Trophoblast cell (in vitro differentiated cells and primary cell): ENCODE data around the gene SELENOM.
"Not testable (repeated sequence)": the region's sequence is repeated elsewhere in the genome, so short reads cannot be mapped to it uniquely, and the experiment has no call there.

ENCODE experiments used
- DNase-seq, 2 donors: peaks; one replicate each; pipeline ENCODE4 v3.0.0-alpha.2; 2016
- H2AFZ ChIP-seq: 2 replicates; pipeline ENCODE4 v1.6.1; 2013; ENCODE audit warnings: low read length, moderate library complexity, mild to moderate bottlenecking; ENCODE audit not compliant: insufficient read depth, poor library complexity
- H2AK5ac ChIP-seq: 2 replicates; pipeline ENCODE4 v1.6.1; 2013; ENCODE audit warnings: mild to moderate bottlenecking, low read length
- H2BK120ac ChIP-seq: 2 replicates; pipeline ENCODE4 v1.6.1; 2013; ENCODE audit warnings: low read length, mild to moderate bottlenecking, moderate library complexity; ENCODE audit not compliant: insufficient read depth, poor library complexity
- H2BK12ac ChIP-seq: 2 replicates; pipeline ENCODE4 v1.6.1; 2013; ENCODE audit warnings: mild to moderate bottlenecking, low read length, moderate library complexity
- H2BK5ac ChIP-seq: 2 replicates; pipeline ENCODE4 v1.6.1; 2013; ENCODE audit warnings: low read length, low read depth, moderate library complexity, mild to moderate bottlenecking; ENCODE audit not compliant: poor library complexity
- H3K14ac ChIP-seq: 2 replicates; pipeline ENCODE4 v1.6.1; 2013; ENCODE audit warnings: mild to moderate bottlenecking, low read length
- H3K18ac ChIP-seq: 2 replicates; pipeline ENCODE4 v1.6.1; 2013; ENCODE audit warnings: mild to moderate bottlenecking, low read length
- H3K23ac ChIP-seq: 2 replicates; pipeline ENCODE4 v1.6.1; 2013; ENCODE audit warnings: low read length
- H3K27ac ChIP-seq: 2 replicates; pipeline ENCODE4 v1.5.1; 2013; ENCODE audit warnings: low read depth, mild to moderate bottlenecking, inconsistent platforms, low read length, moderate library complexity
- H3K27me3 ChIP-seq: 2 replicates; pipeline ENCODE4 v1.6.1; 2013; ENCODE audit warnings: inconsistent platforms, mild to moderate bottlenecking, low read length, moderate library complexity; ENCODE audit not compliant: insufficient read depth
- H3K36me3 ChIP-seq, 2 experiments: 1 replicate in 1 of 2; 2 replicates in 1 of 2; pipeline ENCODE4 v1.6.1; 2013; ENCODE audit warnings: low read length in 2 of 2, mild to moderate bottlenecking in 2 of 2, moderate library complexity in 1 of 2; ENCODE audit not compliant: insufficient read depth in 2 of 2, control insufficient read depth in 1 of 2
- H3K4ac ChIP-seq: 2 replicates; pipeline ENCODE4 v1.6.1; 2013; ENCODE audit warnings: low read depth, mild to moderate bottlenecking, low read length, moderate library complexity
- H3K4me1 ChIP-seq, 2 experiments: 1 replicate in 1 of 2; 2 replicates in 1 of 2; pipeline ENCODE4 v1.6.1; 2013; ENCODE audit warnings: low read length in 2 of 2, mild to moderate bottlenecking in 2 of 2, moderate library complexity in 1 of 2; ENCODE audit not compliant: insufficient read depth in 2 of 2, control insufficient read depth in 1 of 2
- H3K4me2 ChIP-seq: 2 replicates; pipeline ENCODE4 v1.6.1; 2013; ENCODE audit warnings: inconsistent platforms, mild to moderate bottlenecking, low read length, moderate library complexity
- H3K4me3 ChIP-seq: 2 replicates; pipeline ENCODE4 v1.5.1; 2013; ENCODE audit warnings: mild to moderate bottlenecking, low read depth, low read length, inconsistent platforms
- H3K79me1 ChIP-seq: one replicate; pipeline ENCODE4 v1.6.1; 2013; ENCODE audit warnings: low read length
- H3K79me2 ChIP-seq: 2 replicates; pipeline ENCODE4 v1.6.1; 2013; ENCODE audit warnings: low read length, mild to moderate bottlenecking; ENCODE audit not compliant: control insufficient read depth, insufficient read depth, poor library complexity
- H3K9ac ChIP-seq: 2 replicates; pipeline ENCODE4 v1.6.1; 2013; ENCODE audit warnings: mild to moderate bottlenecking, low read length
- H3K9me3 ChIP-seq: 2 replicates; pipeline ENCODE4 v1.6.1; 2013; ENCODE audit warnings: low read depth, mild to moderate bottlenecking, control low read depth, inconsistent platforms, low read length; ENCODE audit not compliant: insufficient read depth
- H4K12ac ChIP-seq: 2 replicates; pipeline ENCODE4 v1.6.1; 2013; ENCODE audit warnings: low read depth, mild to moderate bottlenecking, low read length, moderate library complexity
- H4K8ac ChIP-seq: 2 replicates; pipeline ENCODE4 v1.6.1; 2013; ENCODE audit warnings: low read depth, mild to moderate bottlenecking, low read length, moderate library complexity
- H4K91ac ChIP-seq: one replicate; pipeline ENCODE4 v1.6.1; 2013; ENCODE audit warnings: low read depth, mild to moderate bottlenecking, low read length, moderate library complexity
- WGBS: extraction: QIAGEN DNeasy Blood & Tissue Kit; methylation state at CpG from one replicate; pipeline ENCODE4 v1.1.7; 2013; ENCODE audit warnings: missing lambda C conversion rate; ENCODE audit not compliant: insufficient read length, insufficient coverage; ENCODE audit errors: extremely low coverage; 5-methylcytosine and 5-hydroxymethylcytosine counted together

The SELENOM gene

DNA sequence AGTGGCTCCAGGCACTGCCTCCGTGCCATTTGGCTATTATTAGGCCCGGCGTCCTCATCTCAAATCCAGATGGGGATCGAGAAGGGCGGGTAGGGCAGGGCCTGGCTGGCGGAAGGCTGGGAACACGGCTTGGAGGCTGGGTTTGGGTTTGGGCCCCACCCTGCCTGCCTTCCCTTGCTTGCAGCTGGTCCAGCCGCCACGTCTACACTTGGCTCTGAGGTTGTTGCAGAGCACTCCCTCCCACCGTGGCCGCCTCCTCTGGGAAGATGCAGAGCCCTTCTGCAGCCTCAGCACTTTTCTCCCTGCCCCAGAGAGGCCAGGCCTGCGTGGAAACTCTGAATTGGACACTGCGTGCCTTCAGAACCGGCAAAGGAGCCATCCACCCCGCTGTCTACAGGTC is 31.4 kb downstream of the SELENOM start:
- Histone ChIP-seq H3K27me3 (no peaks in the 10 kb centered on the region), H2AFZ (no peak overlapping the region), H3K27ac (no peak overlapping the region), H2AK5ac (no peak overlapping the region), H3K4me1 (peaks cover 4 to 5% of the 10 kb centered on the region in 2 experiments), H3K23ac (no peak overlapping the region), H3K79me2 (peaks cover 2% of the 10 kb centered on the region), H4K12ac (no peak overlapping the region), H2BK5ac (no peak overlapping the region), H3K9ac (no peak overlapping the region), H3K9me3 (no peaks in the 10 kb centered on the region), H2BK120ac (no peak overlapping the region), H3K4ac (no peak overlapping the region), H3K4me2 (no peak overlapping the region), H2BK12ac (no peak overlapping the region), H3K18ac (no peak overlapping the region), H3K14ac (no peak overlapping the region), H4K8ac (no peak overlapping the region), H3K4me3 (no peak overlapping the region), H4K91ac (no peak overlapping the region), H3K79me1 (peaks cover 3% of the 10 kb centered on the region), H3K36me3 (no peaks in the 10 kb centered on the region)
- no CpG with 5 or more reads among the region's 15 CpGs for WGBS
- DNase-seq: no peak

- H2BK12ac ChIP-seq, H3K36me3 ChIP-seq, H4K12ac ChIP-seq, H2AK5ac ChIP-seq, H3K27ac ChIP-seq, H3K4me2 ChIP-seq, H3K79me2 ChIP-seq, H3K4me3 ChIP-seq, DNase-seq, H3K4me1 ChIP-seq, H4K91ac ChIP-seq, H2AFZ ChIP-seq, H2BK5ac ChIP-seq, H3K27me3 ChIP-seq, H3K18ac ChIP-seq, H3K14ac ChIP-seq, H3K4ac ChIP-seq, H3K23ac ChIP-seq, H3K9ac ChIP-seq, H4K8ac ChIP-seq, H3K79me1 ChIP-seq, H3K9me3 ChIP-seq, H2BK120ac ChIP-seq: not testable (repeated sequence)
- WGBS: no CpG with 5 or more reads among the region's 5 CpGs
These were observed 33.7 kb downstream of the SELENOM start for GRCh38 chr22:31073545-31074145.

DNA sequence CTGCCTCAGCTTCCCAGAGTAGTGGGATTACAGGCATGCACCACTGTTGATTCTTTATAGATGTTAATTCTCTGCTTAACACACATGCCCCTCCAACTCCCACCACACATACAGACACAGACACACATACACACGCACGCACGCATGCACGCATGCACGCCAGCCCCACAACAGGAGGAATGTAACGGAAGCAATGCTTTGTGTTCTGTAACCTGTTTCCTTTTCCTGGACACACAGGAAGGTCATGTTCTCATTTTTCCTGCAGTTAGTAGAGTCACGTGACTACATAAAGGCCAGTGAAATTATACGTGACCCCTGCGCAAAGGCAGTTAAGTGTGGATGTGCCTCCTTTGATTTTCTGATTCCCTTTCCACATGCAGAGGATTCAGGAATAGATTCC is 34.2 kb downstream of the SELENOM start:
- not testable (repeated sequence) for H3K14ac ChIP-seq, H3K9ac ChIP-seq, H4K91ac ChIP-seq, H3K36me3 ChIP-seq, H3K4me1 ChIP-seq, H2BK12ac ChIP-seq, H3K79me1 ChIP-seq, H2BK5ac ChIP-seq, H3K4ac ChIP-seq, H3K9me3 ChIP-seq, H3K27me3 ChIP-seq, H4K8ac ChIP-seq, H4K12ac ChIP-seq, H3K4me3 ChIP-seq, H3K4me2 ChIP-seq, H3K23ac ChIP-seq, H2AK5ac ChIP-seq, H3K27ac ChIP-seq, H3K79me2 ChIP-seq, H3K18ac ChIP-seq, H2AFZ ChIP-seq, DNase-seq, H2BK120ac ChIP-seq
- WGBS: no CpG with 5 or more reads among the region's 9 CpGs

DNA sequence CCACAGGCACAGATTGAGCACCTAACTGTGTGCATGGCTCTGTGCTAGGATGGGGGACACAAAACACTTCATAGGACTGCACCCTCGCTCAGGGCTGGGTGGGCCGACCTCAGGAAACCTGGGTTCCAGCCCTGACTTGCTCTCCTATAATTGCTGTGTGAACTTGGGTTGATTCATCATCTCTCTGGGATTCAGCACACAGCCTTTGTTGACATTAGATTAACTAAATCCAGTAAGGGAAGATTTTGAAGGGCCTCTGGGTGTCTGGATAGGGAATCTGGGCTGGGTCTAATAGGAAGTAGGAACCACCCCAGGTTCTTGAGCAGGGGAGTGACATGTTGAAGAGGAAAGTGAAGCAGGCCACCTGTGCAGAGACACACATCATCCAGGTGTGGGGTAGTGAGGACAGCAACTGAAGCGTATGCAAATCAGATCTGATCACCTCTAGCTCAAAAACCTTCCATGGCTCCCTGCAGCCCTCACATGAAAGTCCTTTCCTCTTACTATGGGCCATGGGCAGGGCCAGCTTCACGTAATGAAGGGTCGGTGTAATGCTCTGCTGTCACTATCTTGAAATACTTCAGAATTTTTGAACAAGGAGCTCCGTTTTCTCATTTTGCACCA is 37.6 kb downstream of the SELENOM start:
- H3K23ac ChIP-seq, H2BK120ac ChIP-seq, H2BK5ac ChIP-seq, H2AFZ ChIP-seq, H3K14ac ChIP-seq, H2AK5ac ChIP-seq, H3K27ac ChIP-seq, H3K4ac ChIP-seq, H3K27me3 ChIP-seq, H3K79me2 ChIP-seq, H3K9me3 ChIP-seq, H3K18ac ChIP-seq, H4K8ac ChIP-seq, H3K36me3 ChIP-seq, H3K79me1 ChIP-seq, H3K9ac ChIP-seq, DNase-seq, H4K91ac ChIP-seq, H3K4me1 ChIP-seq, H3K4me3 ChIP-seq, H2BK12ac ChIP-seq, H3K4me2 ChIP-seq, H4K12ac ChIP-seq: not testable (repeated sequence)
- WGBS: no CpG with 5 or more reads among the region's 6 CpGs
